Muscle layer of duodenum (tissue), 2 donors: ENCODE measurements around the gene OST4.

Experiments used
- H3K27ac ChIP-seq: one replicate; pipeline ENCODE4 v1.7.0; 2013; ENCODE audit warnings: mild to moderate bottlenecking, low read length
- H3K27me3 ChIP-seq: one replicate; pipeline ENCODE4 v1.7.0; 2013; ENCODE audit warnings: low read depth, mild to moderate bottlenecking, control low read depth, low read length
- H3K36me3 ChIP-seq, 2 donors: one replicate each; pipeline ENCODE4 v1.7.0; 2013; ENCODE audit warnings: low read length in 2 of 2, control low read depth in 1 of 2, mild to moderate bottlenecking in 1 of 2; ENCODE audit not compliant: insufficient read depth in 2 of 2, control insufficient read depth in 1 of 2
- H3K4me1 ChIP-seq, 2 donors: one replicate each; pipeline ENCODE4 v1.7.0; 2013; ENCODE audit warnings: low read length in 2 of 2, mild to moderate bottlenecking in 2 of 2, control low read depth in 1 of 2, moderate library complexity in 1 of 2; ENCODE audit not compliant: insufficient read depth in 2 of 2, control insufficient read depth in 1 of 2
- H3K4me3 ChIP-seq, 2 donors: one replicate each; pipeline ENCODE4 v1.7.0; 2013; ENCODE audit warnings: low read length in 2 of 2, low read depth in 1 of 2, mild to moderate bottlenecking in 1 of 2
- H3K9me3 ChIP-seq, 2 donors: one replicate each; pipeline ENCODE4 v1.7.0; 2013; ENCODE audit warnings: low read length in 2 of 2, control low read depth in 1 of 2, mild to moderate bottlenecking in 1 of 2; ENCODE audit not compliant: control insufficient read depth in 1 of 2
- donor health status: healthy.

OST4 gene

DNA sequence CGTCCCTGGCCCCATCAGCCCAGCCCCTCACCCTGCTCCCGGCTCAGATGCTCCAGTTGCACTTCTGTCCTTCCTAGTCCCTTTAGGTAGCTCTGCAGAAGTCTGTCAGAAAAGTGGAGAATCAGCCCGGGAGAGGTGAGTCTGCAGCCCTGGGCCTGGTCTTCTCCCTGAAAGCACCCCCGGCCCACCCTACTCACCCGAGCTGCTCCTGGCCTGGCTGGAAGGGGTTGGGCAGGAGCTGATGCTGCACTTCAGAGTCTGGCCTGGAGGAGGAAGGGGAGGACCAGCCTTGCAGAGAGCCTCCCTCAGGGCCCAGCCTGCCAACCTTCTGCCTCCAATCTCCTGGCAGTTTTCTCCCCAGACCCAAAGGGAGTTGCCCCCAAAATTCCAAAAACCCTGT is 30.9 kb upstream of the OST4 start:
- H3K4me1 ChIP-seq: no peaks in the 10 kb centered on the region

DNA sequence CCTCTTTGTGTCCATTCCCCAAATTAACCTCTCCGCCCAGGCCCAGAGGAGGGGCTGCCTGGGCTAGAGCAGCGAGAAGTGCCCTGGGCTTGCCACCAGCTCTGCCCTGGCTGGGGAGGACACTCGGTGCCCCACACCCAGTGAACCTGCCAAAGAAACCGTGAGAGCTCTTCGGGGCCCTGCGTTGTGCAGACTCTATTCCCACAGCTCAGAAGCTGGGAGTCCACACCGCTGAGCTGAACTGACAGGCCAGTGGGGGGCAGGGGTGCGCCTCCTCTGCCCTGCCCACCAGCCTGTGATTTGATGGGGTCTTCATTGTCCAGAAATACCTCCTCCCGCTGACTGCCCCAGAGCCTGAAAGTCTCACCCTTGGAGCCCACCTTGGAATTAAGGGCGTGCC is 28.6 kb upstream of the OST4 start:
- Histone ChIP-seq H3K36me3 (peaks cover 0 to 3% of the 10 kb centered on the region in 2 donors), H3K27ac (no peak overlapping the region), H3K4me1 (peaks cover 10 to 11% of the 10 kb centered on the region in 2 donors), H3K9me3 (no peaks in the 10 kb centered on the region), H3K27me3 (no peaks in the 10 kb centered on the region), H3K4me3 (no peak overlapping the region)

More for the DNA sequence above, 30.9 kb upstream of the OST4 start:
- no peak overlapping the region for H3K27ac ChIP-seq
- H3K36me3 ChIP-seq: peaks cover 0 to 3% of the 10 kb centered on the region in 2 donors
- H3K27me3 ChIP-seq: no peaks in the 10 kb centered on the region
- no peak overlapping the region for H3K4me3 ChIP-seq
- H3K9me3 ChIP-seq: no peaks in the 10 kb centered on the region

DNA sequence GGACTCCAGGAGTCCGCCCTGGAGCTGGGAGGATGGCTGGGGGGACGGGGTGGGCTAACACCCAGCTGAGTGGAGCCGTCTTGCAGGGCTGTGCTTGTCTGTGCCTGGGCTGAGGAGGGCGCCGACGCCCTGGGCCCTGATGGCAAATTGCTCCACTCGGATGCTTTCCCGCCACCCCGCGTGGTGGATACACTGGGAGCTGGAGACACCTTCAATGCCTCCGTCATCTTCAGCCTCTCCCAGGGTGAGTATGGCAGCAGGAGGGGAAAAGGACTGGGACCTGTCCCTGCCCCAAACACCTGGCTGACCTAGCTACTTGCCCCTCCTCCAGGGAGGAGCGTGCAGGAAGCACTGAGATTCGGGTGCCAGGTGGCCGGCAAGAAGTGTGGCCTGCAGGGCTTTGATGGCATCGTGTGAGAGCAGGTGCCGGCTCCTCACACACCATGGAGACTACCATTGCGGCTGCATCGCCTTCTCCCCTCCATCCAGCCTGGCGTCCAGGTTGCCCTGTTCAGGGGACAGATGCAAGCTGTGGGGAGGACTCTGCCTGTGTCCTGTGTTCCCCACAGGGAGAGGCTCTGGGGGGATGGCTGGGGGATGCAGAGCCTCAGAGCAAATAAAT is 28.0 kb upstream of the OST4 start:
- H3K36me3 ChIP-seq: peaks cover 0 to 3% of the 10 kb centered on the region in 2 donors
- peaks cover 10 to 11% of the 10 kb centered on the region in 2 donors for H3K4me1 ChIP-seq
- H3K4me3 ChIP-seq: no peak overlapping the region
- no peak overlapping the region for H3K27ac ChIP-seq
- no peaks in the 10 kb centered on the region for H3K27me3 ChIP-seq
- H3K9me3 ChIP-seq: no peaks in the 10 kb centered on the region

DNA sequence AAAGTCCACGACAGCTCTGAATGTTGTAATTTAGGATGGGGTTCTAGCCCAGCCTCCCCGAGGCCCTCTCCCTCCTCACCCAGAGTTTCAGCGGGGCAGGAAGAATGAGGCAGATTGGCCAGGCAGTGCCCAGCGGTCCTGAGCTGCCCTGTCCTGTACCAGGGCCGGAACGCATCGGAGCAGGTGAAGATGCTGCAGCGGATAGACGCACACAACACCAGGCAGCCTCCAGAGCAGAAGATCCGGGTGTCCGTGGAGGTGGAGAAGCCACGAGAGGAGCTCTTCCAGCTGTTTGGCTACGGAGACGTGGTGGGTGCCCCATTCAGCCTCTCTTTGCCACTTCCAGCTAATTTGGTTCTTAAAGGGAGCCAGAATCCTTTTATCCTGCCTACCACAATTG is 25.9 kb upstream of the OST4 start:
- Histone ChIP-seq H3K27me3 (no peaks in the 10 kb centered on the region), H3K4me3 (no peak overlapping the region), H3K27ac (no peak overlapping the region), H3K36me3 (peaks cover 0 to 3% of the 10 kb centered on the region in 2 donors), H3K9me3 (no peaks in the 10 kb centered on the region), H3K4me1 (peaks cover 10 to 11% of the 10 kb centered on the region in 2 donors)

DNA sequence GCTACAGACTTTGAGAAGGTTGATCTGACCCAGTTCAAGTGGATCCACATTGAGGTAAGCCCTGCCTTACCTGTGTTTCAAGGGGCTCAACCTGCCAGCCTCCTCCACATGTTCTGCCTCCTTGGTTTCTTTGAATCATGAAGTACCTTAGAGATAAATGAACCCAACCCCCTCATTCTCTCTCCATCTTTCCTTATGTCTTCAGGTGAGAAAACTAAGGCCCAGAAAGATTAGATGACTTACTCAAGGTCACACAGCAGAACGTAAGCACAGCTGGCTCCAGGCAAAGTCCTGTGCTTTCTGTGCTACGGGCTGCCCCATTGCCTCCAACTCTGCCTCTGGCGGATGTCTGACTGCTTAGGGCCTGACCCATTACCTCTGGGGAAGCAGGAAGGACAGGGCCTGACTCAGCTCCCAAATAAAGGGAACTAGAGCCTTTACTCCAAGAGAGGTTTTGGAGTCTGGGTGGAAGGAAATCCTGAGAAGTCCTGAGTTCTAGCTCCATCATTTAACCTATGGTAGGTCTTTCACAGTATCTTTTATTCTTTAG is 25.4 kb upstream of the OST4 start:
- H3K27ac ChIP-seq: no peak overlapping the region
- no peaks in the 10 kb centered on the region for H3K27me3 ChIP-seq
- H3K9me3 ChIP-seq: no peaks in the 10 kb centered on the region
- H3K4me3 ChIP-seq: no peak overlapping the region
- peaks cover 10 to 11% of the 10 kb centered on the region in 2 donors for H3K4me1 ChIP-seq
- H3K36me3 ChIP-seq: peaks cover 0 to 3% of the 10 kb centered on the region in 2 donors

DNA sequence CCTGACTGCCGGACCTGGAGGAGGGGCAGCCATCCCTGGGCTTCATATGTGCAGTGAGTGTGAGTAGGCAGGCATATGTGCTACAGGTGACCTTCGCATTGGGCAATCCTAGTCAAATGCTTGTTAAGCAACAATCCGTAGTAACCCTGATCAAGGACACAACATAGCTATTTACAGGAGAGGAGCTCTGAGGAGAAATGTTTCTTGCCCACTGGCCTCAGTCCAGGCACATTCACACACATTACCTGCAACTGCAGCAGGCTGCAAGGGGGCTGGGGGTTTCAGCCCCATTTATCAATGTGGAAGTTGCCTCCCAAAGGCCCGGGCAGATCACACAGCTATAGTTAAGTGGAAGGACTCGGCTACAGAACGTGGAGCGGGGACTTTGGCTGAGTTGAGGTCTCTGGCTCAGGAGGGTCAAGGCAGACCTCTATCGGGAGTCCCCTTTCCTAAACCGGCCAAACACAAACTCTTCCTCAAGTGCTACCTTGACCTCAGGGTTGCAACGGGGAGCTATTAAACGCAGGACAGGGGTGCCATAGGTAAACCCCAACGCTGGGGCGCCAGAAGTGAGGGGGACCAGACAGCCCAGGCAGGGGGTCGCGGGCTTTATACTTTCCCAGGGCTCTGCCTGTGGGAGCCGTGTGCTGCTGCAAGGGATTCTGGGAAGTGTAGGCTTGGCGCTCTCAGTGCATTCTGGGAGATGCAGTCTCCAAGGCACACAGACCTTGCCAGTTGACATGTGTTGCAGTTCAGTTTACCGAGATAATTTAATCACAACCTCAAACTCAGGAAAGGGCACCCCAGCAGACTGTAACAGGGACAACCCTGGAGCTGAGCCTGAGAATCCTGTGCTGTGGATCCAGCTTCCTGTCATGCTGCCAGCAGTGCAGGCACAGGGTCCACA is 24.5 kb upstream of the OST4 start:
- no peaks in the 10 kb centered on the region for H3K27me3 ChIP-seq
- no peaks in the 10 kb centered on the region for H3K9me3 ChIP-seq
- no peak overlapping the region for H3K27ac ChIP-seq
- peak overlapping the region; percentile 49 to 59 for H3K4me3 ChIP-seq
- peaks cover 10 to 11% of the 10 kb centered on the region in 2 donors for H3K4me1 ChIP-seq
- H3K36me3 ChIP-seq: peaks cover 0 to 3% of the 10 kb centered on the region in 2 donors

DNA sequence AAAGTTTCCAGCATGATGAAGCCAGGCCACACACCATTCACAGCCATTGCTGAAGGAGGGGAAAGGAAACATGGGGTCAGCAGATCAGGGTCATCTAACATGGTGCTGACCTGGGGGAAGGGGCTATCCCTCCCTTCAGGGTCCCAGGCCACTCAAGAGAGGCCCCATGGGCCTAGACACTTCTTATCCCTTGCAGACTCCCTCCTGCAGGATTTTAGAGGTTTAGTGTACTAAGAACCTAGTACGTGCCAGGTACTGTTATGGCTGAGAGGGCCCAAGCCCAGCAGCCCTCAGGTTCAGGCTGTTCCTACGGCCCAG is 23.9 kb upstream of the OST4 start:
- Histone ChIP-seq H3K4me1 (peaks cover 10 to 11% of the 10 kb centered on the region in 2 donors), H3K27me3 (no peaks in the 10 kb centered on the region), H3K27ac (no peak overlapping the region), H3K9me3 (no peaks in the 10 kb centered on the region), H3K36me3 (peaks cover 0 to 3% of the 10 kb centered on the region in 2 donors), H3K4me3 (no peak overlapping the region)

DNA sequence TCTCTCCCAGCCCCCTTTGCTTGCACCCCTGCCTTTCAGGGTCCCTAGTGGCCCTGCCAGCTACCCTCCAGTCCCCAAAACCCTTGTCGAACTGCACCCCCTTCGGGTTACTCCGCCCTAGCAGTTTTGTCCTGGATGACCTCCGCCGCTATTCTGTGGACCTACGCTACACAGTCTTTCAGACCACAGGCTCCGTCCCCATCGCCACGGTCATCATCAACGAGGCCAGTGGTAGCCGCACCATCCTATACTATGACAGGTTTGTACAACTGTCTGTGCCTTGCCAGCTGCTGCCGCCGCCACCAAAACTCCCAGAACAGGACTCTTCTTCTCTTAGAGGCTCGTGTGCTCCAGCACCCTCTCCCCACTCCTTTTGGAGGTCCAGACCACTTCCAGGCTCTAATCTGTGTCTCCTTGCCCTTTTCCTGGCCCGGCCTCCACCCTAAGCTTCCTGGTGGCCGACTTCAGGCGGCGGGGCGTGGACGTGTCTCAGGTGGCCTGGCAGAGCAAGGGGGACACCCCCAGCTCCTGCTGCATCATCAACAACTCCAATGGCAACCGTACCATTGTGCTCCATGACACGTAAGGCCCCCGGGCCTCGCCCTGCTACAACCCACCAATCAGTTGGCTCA is 23.0 kb upstream of the OST4 start:
- no peaks in the 10 kb centered on the region for H3K27me3 ChIP-seq
- peaks cover 10 to 11% of the 10 kb centered on the region in 2 donors for H3K4me1 ChIP-seq

DNA sequence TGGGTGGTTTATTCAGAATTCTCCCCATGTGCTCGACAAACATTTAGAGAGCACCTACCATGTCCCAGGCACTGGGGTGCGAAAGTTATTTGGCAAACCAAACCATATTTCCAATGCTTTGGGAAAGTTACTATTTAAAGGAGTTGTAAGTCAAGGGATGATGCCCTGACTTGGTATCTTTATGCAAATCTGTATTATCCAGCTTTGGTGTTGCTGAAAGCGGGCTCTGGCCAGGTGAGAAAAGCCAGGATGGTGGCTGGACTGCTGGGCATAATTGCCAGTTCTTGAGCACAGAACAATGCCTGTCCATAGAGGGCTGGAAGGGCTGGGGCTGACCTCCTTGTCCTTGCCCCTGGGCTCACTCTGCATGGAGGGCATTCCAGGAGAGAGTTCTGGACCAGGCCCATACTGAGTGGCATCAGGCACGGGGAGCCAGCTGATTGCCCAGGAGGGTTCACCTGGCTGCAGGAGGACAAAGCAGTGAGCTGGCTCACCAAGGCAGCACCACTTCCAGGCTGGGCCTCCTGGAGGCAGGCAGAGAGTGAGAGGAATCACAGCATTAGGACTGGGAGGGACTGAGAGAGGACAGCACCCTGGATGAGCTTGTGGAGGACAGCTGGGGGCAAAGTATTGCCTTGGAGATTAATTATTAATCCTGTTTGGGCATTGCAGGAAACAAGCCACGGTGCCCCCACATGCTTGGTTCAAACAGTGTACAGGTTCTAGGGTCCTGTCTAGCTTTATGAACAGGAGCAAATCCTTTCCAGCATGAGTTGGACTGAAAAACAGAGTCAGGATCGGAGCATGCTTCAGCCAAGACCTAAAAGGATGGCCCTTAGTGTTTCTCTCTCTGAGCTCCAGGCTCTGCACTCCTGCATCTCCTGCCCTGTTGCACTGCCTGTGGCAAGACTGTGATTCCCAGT is 22.2 kb upstream of the OST4 start:
- H3K9me3 ChIP-seq: no peaks in the 10 kb centered on the region
- H3K27ac ChIP-seq: no peak overlapping the region
- H3K36me3 ChIP-seq: no peaks in the 10 kb centered on the region
- H3K27me3 ChIP-seq: no peaks in the 10 kb centered on the region
- H3K4me3 ChIP-seq: no peak overlapping the region
- H3K4me1 ChIP-seq: peaks cover 10 to 11% of the 10 kb centered on the region in 2 donors

More for the DNA sequence above, 23.0 kb upstream of the OST4 start:
- Histone ChIP-seq H3K9me3 (no peaks in the 10 kb centered on the region), H3K27ac (no peak overlapping the region), H3K4me3 (no peak overlapping the region), H3K36me3 (peaks cover 0 to 3% of the 10 kb centered on the region in 2 donors)

DNA sequence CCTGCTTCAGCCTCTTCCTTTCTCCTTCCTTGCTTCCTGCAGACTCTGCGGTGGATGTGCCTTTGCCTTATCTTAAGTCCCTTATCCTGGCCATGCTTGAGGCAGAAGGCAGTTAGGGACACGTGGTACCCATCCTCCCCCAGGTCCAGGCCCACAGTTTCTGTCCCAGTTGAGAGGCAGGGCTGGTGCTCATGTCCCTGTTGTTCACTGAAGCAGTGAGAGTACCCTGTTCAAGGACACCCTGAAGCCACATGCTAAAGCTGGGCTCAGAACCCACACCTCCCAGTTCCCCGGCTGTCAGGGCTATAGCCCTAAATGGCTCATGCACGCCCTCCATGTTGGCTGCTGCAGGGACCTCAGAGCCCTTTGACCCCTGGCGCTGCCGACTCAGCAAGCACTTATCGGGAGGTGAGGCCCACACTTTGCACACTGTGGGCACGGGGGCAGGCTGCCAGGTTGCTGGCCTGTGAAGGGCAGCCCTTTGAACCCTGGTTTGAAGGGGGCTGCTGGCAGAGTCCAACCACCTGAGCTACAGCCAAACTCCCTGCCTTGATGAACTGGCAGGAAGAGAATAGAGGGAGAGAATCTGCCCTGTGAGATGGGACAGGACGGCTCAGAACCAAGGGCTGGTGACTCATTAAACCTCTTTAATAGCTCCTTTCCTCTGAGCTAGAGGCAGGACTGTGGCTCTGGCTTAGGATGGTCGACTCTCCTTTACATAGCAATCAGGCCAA is 21.4 kb upstream of the OST4 start:
- Histone ChIP-seq H3K9me3 (no peaks in the 10 kb centered on the region), H3K36me3 (no peaks in the 10 kb centered on the region), H3K27me3 (no peaks in the 10 kb centered on the region), H3K4me3 (no peak overlapping the region), H3K27ac (no peak overlapping the region), H3K4me1 (peaks cover 10 to 11% of the 10 kb centered on the region in 2 donors)
